ENCODE measurements around the gene CD99L2. TPM values are rescaled to one million over a fixed set of nuclear protein-coding genes. Genes with fewer than 3 reads are reported as not detected.

CD99L2 gene
- total and polyA plus RNA-seq, 10 of the 15 experiments (the other 5 are each of a cell fraction or from before 2014, with no cell fraction given): 1.1 to 22.9 (median 13.0) TPM

DNA sequence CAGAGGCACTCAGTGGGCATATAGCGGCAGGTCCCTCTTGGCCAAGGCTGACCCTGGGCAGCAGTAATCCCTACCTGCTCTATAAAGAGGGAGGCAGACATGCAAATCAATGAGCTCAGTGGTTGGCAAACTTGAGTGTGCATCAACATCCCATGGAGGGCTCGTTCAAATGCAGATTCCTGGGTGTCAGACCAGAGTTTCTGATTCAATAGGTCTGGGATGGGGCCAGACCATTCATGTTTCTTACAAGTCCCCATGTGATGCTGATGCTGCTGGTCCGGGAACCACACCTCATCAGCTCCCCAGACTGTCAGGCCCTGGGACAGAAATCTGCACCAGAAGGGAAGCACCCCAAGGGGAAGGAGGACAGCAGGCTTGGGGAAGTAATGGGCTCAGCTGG, 45.8 kb upstream of the CD99L2 start (continued):
- TF ChIP-seq, protein P1, sequence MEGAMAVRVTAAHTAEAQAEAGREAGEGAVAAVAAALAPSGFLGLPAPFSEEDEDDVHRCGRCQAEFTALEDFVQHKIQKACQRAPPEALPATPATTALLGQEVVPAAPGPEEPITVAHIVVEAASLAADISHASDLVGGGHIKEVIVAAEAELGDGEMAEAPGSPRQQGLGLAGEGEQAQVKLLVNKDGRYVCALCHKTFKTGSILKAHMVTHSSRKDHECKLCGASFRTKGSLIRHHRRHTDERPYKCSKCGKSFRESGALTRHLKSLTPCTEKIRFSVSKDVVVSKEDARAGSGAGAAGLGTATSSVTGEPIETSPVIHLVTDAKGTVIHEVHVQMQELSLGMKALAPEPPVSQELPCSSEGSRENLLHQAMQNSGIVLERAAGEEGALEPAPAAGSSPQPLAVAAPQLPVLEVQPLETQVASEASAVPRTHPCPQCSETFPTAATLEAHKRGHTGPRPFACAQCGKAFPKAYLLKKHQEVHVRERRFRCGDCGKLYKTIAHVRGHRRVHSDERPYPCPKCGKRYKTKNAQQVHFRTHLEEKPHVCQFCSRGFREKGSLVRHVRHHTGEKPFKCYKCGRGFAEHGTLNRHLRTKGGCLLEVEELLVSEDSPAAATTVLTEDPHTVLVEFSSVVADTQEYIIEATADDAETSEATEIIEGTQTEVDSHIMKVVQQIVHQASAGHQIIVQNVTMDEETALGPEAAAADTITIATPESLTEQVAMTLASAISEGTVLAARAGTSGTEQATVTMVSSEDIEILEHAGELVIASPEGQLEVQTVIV (IDR thresholded peaks at IDR 0.05; ENCODE audit: borderline replicate concordance, partially characterized antibody): no peak
- TF ChIP-seq BACH1 (IDR thresholded peaks at IDR 0.05; ENCODE audit: borderline replicate concordance): no peak
- TF ChIP-seq, protein P2, sequence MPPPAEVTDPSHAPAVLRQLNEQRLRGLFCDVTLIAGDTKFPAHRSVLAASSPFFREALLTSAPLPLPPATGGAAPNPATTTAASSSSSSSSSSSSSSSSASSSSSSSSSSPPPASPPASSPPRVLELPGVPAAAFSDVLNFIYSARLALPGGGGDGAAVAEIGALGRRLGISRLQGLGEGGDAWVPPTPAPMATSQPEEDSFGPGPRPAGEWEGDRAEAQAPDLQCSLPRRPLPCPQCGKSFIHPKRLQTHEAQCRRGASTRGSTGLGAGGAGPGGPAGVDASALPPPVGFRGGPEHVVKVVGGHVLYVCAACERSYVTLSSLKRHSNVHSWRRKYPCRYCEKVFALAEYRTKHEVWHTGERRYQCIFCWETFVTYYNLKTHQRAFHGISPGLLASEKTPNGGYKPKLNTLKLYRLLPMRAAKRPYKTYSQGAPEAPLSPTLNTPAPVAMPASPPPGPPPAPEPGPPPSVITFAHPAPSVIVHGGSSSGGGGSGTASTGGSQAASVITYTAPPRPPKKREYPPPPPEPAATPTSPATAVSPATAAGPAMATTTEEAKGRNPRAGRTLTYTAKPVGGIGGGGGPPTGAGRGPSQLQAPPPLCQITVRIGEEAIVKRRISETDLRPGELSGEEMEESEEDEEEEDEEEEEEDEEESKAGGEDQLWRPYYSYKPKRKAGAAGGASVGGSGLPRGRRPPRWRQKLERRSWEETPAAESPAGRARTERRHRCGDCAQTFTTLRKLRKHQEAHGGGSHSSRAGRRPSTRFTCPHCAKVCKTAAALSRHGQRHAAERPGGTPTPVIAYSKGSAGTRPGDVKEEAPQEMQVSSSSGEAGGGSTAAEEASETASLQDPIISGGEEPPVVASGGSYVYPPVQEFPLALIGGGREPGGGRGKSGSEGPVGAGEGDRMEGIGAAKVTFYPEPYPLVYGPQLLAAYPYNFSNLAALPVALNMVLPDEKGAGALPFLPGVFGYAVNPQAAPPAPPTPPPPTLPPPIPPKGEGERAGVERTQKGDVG (CRISPR knock-in tag; IDR thresholded peaks at IDR 0.05): no peak

DNA sequence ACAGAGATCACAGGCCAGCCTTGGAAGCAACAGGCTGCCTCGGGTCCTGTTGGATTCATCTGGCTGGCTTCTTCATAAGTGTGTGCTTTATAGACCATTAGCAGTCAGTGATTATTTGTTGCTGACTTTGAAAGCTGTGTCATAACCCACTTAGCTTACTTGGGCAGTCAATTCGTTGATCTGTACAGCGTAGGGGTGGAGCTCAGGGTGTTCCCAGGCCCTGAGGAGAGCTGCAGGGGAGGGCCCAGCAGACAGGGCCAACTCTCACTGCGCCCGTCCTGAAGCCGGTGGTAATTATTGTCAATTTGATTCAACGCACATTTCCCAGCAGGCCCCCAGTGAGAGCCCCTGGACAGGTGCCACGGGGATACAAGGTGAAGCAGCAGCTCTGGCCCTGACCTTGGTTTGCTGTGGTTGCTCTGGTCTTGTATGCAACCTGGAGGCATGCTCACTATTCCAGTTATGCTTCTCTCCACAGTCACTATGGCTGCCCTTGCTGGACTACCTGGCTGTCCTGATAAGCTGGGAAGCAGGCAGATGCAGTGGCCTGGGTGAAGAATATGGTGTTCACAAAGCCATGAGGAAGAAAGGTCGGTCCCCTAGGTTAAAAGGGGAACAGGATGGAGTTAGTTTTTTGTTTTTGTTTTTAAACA, 44.6 kb upstream of the CD99L2 start:
- H3K9me3 ChIP-seq (replicated peaks; ENCODE audit: control insufficient read depth, insufficient read depth, low read length): no peaks in the 10 kb centered on the region
- no peak overlapping the region for H3K9ac ChIP-seq (ENCODE audit: control insufficient read depth, insufficient read depth, low read length)
- DNase-seq (ENCODE audit: low read depth, low spot score) (no peak), FAIRE-seq (no peak), ATAC-seq (no peak)
- RAD21 ChIA-PET (ENCODE audit: unreplicated experiment): no interaction called here
- BruUV-seq (replicated peaks): no TSS peak
- 24% methylated on average over 9 of the region's 9 CpGs for WGBS (ENCODE audit: insufficient coverage, insufficient replicate concordance, low lambda C conversion rate, missing lambda C conversion rate)
- H3K79me2 ChIP-seq (ENCODE audit: control insufficient read depth, insufficient read depth, low read length): no peaks in the 10 kb centered on the region
- H3K4me3 ChIP-seq: no peak overlapping the region
- H3K4me1 ChIP-seq (ENCODE audit: control insufficient read depth, insufficient read depth, low read length): no peaks in the 10 kb centered on the region
- H2AFZ ChIP-seq (ENCODE audit: control insufficient read depth, low read depth, low read length): no peak overlapping the region
- H3K27me3 ChIP-seq (replicated peaks in 1 of 2; ENCODE audit: control insufficient read depth in 2 of 2, insufficient read depth in 2 of 2, low read length in 1 of 2): no peaks in the 10 kb centered on the region; a peak in 1 of 4 replicates
- no peaks in the 10 kb centered on the region for H4K20me1 ChIP-seq (ENCODE audit: control insufficient read depth, insufficient read depth)
- intact Hi-C loops (cut with micrococcal nuclease; ENCODE audit: unreplicated experiment): no loop called here
- in situ Hi-C loops (cut with MboI): no loop called here
- SMC1A ChIA-PET (ENCODE audit: uncharacterized antibody, unreplicated experiment): no interaction called here
- H3K27ac ChIP-seq (ENCODE audit: control insufficient read depth, insufficient read depth): no peak overlapping the region
- CTCF ChIA-PET: no interaction called here
- POLR2A ChIA-PET: no interaction called here
- H3K4me2 ChIP-seq (ENCODE audit: control insufficient read depth, insufficient read depth): no peak overlapping the region
- no peaks in the 10 kb centered on the region for H3K36me3 ChIP-seq (ENCODE audit: control insufficient read depth in 2 of 2, insufficient read depth in 2 of 2, low read length in 1 of 2)
- no peak for TF ChIP-seq SREBF2 (IDR thresholded peaks at IDR 0.05; ENCODE audit: low read length)
- no peak for TF ChIP-seq ZNF622 (IDR thresholded peaks at IDR 0.05)
- no peak for TF ChIP-seq HCFC1 (IDR thresholded peaks at IDR 0.05; ENCODE audit: low read length)
- TF ChIP-seq, protein P3, sequence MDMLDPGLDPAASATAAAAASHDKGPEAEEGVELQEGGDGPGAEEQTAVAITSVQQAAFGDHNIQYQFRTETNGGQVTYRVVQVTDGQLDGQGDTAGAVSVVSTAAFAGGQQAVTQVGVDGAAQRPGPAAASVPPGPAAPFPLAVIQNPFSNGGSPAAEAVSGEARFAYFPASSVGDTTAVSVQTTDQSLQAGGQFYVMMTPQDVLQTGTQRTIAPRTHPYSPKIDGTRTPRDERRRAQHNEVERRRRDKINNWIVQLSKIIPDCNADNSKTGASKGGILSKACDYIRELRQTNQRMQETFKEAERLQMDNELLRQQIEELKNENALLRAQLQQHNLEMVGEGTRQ (IDR thresholded peaks at IDR 0.05; ENCODE audit: borderline replicate concordance, low read depth, low read length): no peak
- no peak for TF ChIP-seq SRF (IDR thresholded peaks at IDR 0.05; ENCODE audit: low read depth in 2 of 2, low read length in 2 of 2)
- TF ChIP-seq, protein P4, sequence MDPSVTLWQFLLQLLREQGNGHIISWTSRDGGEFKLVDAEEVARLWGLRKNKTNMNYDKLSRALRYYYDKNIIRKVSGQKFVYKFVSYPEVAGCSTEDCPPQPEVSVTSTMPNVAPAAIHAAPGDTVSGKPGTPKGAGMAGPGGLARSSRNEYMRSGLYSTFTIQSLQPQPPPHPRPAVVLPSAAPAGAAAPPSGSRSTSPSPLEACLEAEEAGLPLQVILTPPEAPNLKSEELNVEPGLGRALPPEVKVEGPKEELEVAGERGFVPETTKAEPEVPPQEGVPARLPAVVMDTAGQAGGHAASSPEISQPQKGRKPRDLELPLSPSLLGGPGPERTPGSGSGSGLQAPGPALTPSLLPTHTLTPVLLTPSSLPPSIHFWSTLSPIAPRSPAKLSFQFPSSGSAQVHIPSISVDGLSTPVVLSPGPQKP (IDR thresholded peaks at IDR 0.05; ENCODE audit: low read depth, low read length): no peak
- TF ChIP-seq EGR1 (IDR thresholded peaks at IDR 0.05; ENCODE audit: borderline replicate concordance in 1 of 2, low read depth in 2 of 2, low read length in 2 of 2): no peak
- no peak for TF ChIP-seq TCF12 (IDR thresholded peaks at IDR 0.05; ENCODE audit: low read depth, low read length)
- no peak for TF ChIP-seq MEF2A (IDR thresholded peaks at IDR 0.05; ENCODE audit: insufficient read depth, low read depth, low read length)
- no peak for TF ChIP-seq NFIC (IDR thresholded peaks at IDR 0.05; ENCODE audit: low read depth, low read length)
- TF ChIP-seq ETV6 (conservative IDR thresholded peaks at IDR 0.05 in 1 of 2, IDR thresholded peaks at IDR 0.05 in 1 of 2; ENCODE audit: borderline replicate concordance in 1 of 2, low read depth in 1 of 2): no peak

Measured in GM12878 (cell line).